NCI-H82 (cell line): ENCODE results near the gene ARHGAP31.
"Not testable (repeated sequence)": the region's sequence is repeated elsewhere in the genome, so short reads cannot be mapped to it uniquely, and the experiment has no call there.

Source experiments
- DNase-seq: peaks from one replicate; lab custom pipeline; 2025; lab: John Stamatoyannopoulos, UW

The ARHGAP31 gene

DNA sequence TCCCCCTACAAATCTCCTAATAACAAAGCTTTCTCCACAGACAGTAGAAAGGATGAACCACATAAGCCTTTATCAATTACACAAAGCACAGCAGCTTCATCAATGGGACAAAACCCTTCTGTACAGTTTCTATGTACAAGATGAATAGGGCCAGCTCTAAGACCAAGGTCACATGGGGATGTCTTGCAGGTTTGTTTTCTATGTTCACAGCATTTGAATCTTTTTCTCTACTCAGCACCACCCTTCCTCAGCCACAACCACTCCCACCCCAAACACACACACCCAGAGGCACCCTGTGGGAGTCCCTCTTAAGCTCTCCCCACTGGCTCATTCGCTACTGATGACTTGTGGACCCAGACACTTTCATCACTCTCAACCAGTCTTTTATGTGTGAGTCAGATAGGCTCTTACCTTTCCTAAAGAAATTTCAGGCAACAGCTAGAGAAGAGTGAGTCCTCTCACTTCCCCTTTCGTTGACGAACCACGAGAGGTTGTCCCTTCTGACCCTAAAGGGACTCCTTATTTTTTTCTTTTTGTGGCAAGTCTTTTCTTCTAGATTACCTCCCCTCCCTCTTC, 57.9 kb downstream of the ARHGAP31 start:
- DNase-seq, result no peak

DNA sequence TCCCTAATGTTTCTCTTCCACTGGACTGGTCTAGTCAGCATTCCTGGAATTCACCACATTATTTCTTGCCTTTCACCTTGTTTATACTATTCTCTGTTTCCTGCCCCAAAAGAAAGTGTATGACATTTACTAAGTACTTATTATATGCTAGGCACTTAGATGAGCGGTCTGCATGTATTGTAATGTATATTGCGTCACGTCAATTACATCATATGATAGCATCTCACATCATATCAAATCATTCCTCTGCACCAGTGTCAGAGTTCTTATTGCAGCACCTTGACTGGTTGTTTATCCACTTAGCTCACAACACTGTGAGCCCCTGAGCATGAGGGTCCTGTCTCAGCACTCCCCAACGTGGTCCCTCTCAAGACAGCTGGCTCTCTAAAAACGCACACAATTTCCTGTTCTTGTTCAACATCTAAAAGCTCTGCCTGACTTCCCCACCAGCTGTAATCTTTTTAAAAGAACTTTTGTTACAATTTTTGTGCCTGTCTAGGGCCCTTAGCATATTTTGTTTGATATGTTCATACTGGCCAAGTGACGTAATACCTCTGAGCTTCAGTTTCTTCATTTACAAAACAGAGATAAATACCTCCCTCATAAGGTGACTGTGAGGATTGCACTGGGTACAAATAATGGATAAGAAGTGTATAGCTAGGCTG, 58.8 kb downstream of the ARHGAP31 start:
- DNase-seq, result peak; percentile 37

DNA sequence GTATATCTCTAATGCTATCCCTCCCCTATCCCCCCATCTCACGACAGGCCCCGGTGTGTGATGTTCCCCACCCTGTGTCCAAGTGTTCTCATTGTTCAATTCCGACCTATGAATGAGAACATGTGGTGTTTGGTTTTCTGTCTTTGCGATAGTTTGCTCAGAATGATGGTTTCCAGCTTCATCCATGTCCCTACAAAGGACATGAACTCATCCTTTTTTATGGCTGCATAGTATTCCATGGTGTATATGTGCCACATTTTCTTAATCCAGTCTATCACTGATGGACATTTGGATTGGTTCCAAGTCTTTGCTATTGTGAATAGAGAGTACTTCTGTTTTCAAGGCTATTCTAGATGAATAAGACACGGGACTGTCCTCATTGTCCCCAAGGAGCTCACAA, 61.4 kb downstream of the ARHGAP31 start:
- DNase-seq, result not testable (repeated sequence)

DNA sequence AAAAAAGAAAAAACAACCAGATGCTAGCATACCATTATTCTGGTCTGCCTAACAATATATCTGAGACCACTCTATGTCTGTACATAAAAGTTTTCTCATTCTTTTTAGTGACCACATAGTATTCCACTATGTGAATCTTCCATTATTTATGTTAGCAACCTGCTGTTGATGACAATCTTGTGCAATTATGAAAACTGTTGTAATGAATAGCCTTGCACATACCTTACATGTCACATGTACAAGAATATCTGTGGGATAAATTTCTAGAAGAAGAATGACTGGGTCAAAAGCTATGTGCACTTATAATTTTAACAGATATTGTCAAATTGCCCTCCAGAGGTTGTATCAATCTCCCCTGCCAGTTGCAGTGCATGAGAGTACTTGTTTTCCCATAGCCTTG, 62.5 kb downstream of the ARHGAP31 start:
- no peak for DNase-seq

DNA sequence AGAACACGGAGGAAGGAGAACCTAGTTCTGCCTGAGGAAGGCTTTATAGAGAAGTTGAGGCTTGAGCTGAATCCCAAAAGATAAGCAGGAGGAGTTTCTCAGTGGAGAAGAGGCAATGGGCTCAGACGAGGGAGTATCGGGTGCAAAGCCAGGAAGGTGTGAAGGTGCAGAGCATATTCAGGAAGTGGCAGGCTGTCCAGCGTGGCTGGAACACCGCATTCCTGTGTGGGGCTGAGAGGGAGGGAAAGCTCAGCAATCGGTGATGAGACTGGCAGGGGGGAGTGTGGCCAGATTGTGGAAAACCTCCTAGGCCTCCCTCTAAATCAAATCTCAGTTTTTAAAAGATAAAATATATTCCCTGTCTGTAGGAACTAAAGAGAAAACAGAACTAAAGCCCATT, 63.0 kb downstream of the ARHGAP31 start:
- DNase-seq, result no peak

DNA sequence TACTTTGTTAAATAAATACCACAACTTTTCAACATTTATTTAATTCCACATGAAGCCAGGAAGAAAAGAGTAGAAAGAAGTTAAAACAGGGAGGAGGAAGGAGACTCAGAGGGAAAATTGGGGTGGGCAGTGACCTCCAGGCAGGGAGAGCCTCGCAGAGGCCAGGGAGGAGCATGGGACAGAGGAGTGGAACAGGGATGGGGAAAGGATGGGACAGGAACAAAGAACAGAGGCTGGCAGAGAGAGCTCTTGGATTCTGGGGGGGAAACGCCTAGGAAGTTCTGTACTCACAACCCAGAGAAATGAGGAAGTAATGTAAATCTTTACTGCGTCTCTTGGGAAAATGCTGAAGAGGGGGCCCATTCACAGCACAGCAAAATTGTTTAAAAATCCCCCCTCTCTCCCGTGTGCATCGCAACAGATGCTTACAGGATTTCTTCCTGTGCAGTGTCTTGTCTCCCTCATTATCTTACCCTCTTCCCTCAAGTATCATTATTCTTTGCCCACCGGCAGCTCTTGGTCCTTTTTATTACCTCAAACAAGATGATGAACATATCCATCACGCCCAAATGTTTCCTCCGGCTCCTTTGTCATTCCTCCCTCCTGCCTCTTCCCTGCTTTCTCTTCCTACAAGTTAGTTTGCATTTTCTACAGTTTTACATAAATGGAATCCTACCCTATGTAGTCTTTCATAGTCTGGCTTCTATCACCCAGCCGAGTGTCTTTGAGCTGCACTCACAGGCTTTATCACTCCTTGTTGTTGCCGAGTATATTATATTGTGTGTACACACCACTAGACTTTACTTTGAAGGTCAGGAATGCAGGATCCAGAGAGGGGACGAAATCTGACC, 65.5 kb downstream of the ARHGAP31 start:
- DNase-seq, result no peak

DNA sequence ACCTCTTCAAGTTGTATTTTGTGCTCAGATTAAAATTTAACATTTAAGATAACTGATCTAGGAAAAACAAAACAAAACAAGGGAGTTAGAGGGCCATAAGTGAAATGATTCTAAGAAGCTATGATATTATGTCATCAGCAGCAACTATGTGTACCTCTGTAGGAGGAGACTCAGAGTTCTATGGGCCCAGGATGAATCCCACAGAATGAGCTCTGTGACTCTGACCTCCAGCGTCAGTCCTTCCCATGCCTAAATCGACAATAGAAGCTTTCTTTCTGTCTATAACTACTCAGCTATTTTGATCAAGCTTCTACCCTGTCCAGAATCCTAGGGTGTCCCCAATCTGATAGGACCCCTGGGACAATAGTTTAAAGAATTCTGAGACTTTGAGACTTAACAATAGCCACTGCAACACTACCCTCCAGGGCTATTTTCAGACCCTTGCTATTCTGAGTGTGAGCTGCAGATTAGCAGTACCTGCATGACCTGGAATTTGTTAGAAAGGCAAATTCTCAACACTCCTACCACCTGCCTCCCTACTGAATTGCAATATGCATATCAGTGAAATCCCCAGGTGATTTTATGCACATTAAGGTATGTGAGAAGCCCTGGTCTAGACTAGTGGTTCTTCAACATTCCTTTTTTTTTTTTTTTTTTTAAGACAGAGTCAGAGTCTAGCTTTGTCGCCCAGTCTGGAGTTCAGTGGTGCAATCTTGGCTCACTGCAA, 66.7 kb downstream of the ARHGAP31 start:
- DNase-seq, result no peak

DNA sequence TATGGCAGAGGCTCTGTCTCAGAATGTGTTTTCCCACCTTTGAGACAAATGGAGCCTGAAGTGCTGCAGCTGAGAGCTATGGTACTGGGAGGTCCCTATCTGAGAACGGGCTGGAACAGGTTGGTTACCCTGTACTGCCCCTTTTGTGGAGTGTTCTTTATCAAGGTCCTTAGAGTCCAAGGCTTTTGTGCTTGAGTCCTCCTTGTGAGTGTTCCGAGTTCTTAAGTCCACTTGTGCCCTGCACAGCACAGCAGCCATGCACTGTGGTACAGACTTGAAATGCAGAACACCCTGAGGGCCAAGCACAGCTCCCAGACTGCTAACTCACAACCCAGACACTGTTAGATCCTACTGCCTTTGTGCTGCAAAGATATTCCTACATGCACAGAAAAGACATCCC, 67.8 kb downstream of the ARHGAP31 start:
- DNase-seq, result no peak

DNA sequence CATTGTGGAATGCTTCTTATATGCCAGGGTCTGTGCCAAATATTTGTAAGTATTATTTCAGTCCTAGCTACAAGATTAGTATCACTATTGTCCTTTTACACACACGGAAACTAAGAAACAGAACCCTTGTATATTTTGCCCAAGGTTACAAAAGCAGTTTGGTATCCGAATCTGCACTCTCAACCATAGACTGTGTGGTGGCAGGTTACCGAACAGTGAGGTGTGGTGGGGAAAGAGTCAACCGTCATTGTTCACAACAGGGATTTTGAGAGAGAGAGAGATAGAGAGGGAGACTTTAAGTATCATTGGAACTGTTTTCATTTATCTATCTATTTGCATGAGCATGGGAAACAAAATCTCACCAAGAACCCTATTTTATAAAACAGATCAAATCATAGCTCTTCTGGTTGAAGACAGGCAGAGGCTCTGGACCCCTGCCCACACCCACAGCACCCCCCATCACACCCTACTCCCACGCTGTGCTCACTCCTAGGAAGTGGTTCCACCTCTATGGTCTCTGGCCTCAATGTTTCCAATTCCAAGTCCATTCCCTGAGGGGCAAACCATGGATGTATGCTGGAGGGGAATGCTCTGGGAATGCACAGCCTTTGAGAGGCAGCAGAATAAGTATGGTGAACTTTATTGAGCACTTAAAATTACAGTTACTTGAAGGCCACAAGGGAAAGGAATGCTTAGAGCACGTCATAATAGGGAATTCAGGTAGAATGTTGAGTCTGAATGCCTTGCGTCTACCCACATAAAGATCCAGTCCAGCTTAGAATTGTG, 69.0 kb downstream of the ARHGAP31 start:
- DNase-seq, result no peak

DNA sequence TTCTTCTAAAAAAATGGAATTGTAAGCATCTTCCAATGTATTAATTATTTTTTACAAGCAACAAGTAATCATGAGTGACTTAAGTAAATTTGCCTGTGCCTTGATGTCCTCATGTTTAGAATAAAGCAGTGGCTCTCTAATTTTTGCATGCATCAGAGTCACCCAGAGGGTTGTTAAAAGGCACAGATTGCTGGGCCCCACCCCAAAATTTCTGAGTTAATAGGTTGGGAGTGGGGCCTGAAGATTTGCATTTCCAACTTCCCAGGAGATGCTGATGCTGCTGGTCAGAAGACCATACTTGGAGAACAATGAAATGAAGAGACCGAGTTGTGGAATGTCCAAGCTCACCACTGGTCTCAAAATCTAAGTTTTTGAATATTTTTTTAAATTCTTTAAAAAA, 70.2 kb downstream of the ARHGAP31 start:
- no peak for DNase-seq

DNA sequence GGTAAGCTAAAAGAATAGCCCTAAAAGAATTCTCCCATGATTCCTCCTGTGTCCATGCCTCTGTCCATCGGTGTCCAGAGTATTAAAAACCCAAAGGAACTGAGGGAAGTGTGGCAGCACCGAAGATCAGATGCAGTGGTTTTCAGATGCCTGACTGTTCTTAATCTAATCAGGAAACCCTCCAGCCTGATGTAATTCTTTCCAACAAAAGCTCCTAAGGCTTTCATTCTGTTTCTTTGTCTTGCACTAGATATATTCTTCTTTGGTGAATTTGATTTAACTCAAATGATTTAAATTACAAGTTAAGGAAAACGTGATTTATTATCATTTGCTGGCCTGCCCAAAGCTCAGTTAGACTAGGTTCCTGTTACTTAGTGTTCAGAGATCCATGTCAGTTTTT, 71.2 kb downstream of the ARHGAP31 start:
- DNase-seq, result no peak

DNA sequence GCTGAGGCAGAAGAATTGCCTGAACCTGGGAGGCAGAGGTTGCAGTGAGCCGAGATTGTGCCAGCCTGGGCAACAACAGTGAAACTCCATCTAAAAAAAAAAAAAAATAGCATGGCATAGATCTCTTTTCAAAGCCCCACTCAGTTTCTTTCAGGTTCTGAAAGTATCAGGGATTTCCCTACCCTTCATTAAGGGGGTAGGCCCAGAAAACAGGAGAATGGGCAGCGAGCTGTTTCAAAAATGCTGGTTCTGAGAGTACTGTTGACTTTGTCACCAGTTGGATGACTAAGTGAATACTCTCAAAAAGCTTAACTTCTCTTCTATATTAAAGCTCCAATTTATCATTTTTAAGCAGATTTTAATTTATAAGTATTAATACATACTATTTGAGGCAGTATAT, 72.8 kb downstream of the ARHGAP31 start:
- no peak for DNase-seq

DNA sequence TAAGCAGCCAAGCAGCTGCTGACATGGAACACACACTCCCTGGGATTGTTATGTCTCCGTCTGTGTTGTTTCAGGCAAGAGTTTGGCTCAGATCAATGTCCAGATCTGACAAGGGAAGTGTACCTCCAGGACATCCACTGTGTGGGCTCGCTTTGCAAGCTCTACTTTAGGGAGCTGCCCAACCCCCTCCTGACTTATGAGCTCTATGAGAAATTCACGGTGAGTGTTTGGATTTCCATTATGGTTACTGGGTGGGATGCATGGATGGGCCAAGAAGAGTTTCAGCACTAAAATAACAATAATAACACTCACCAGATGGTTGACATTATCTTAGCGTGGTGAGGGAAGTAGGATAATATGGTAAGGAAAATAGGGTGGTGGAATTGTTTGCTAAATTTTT, 74.1 kb downstream of the ARHGAP31 start:
- DNase-seq, result no peak

DNA sequence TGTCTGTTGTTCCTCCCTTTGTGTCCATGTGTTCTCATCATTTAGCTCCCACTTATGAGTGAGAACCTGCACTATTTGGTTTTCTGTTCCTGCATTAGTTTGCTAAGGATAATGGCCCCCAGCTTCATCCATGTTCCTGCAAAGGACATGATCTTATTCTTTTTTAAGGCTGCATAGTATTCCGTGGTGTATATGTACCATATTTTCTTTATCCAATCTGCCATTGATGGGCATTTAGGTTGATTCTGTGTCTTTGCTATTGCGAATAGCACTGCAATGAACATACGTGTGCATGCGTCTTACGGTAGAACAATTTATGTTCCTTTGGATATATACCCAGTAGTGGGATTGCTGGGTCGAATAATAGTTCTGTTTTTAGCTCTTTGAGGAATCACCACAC, 77.6 kb downstream of the ARHGAP31 start:
- not testable (repeated sequence) for DNase-seq

DNA sequence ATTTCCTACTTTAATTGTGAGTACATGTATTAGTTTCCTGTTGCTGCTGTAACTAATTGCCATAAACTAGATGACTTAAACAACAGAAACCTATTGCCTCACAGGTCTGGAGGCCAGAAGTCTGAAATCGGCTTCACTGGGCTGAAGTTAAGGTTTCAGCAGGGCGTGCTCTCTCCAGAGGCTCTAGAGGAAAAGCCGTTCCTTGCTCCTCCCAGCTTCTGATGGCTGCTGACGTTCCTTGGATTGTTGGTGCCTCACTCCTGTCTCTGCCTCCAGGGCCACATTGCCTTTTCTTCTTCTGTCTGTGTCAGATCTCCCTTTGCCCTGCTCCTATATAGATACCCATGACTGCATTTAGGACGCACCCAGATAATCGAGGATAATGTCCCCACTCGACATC, 80.9 kb downstream of the ARHGAP31 start:
- DNase-seq, result no peak

DNA sequence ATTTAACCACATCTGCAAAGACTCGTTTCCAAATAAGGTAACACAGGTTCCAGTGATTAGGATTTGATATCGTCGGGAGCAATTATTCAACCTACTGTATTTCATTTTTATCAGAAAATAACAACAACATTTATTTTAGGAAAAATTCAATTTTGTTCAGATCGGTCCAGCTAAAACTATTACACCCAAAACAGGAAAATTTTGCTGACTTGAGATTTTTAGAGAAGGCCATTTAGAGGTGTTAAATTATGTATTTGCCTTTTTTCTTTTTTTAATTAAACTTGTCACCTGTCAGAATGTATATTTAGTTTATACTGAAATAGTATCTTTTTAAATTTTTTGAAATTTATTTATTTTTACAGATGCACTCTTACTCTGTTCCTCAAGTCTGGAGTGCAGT, 81.3 kb downstream of the ARHGAP31 start:
- DNase-seq, result no peak

DNA sequence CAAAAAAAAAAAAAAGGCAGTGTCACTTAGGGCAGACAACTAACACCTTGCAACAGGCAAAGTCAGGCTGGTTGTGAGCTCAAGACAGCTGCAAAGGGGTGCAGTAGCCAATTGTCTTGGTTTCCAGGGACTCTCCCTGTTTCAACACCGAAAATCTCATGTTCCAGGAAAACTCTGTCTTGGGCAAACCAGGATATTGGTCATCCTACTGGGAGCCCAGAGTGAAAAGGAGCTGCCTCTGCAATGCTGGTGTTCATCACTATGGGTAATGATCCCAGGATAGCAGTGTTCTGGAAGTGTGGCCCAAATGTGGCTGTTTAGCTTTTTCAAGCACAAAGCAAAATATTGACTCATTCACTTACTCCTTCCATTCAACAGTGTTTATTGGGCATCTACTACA, 82.6 kb downstream of the ARHGAP31 start:
- DNase-seq, result no peak

DNA sequence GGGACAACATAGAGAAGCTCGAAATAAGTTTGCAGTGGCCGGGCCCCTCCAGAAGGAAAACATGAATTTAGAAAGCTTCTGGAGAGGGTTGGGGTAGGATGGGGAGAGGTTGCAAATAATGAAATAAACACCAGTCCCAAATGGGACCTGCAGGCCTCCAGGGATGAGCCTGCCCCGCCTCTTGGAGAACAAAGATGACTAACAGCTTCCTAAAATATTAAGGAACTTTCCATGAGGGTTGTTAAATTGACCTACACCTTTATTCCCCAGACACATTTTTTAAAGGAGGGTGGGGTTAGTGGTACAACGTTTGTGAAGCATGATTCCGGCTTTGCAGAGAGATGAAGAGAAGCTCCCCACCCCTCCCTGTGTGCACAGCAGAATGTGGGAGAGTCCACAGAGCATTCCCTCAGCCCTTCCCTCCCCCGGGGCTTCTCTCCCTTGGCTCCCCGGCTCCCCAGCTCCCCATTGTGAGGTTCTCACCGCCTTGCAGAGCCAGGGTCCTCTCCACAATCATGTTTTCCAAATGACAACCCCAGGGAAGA, 84.1 kb downstream of the ARHGAP31 start:
- DNase-seq, result no peak

DNA sequence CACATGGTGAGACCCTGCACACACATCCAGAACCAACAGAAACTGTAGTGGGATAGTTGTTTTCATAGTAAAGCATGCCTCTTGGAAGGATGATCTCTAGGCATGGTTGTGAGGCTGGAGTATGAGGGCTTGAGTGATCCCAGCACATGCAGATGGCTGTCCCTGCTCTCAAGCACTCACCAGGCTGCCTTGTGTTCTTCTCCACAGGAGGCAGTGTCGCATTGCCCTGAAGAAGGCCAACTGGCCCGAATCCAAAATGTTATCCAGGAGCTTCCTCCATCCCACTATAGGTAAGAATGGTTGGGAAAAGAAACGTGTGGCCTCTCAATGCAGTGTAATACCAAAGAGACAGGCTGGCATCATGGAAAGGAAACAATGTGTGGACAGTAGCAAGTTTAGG, 86.5 kb downstream of the ARHGAP31 start:
- peak; percentile 30 for DNase-seq

DNA sequence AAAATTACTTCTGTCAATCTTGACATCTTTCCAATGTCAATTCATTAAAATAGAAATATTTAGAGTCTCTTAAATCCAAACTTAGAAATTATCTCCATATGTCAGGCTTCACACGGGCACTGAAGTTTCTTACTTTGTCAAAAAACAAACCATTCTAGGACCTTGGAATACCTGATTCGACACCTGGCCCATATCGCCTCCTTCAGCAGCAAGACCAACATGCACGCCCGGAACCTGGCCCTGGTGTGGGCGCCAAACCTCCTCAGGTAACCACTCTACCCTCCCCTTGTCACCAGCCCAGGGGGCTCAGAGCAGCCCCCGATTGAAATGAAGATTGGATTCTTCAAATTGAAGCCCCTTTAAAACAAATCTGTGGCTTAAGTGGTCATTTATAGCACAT, 88.0 kb downstream of the ARHGAP31 start:
- DNase-seq, result no peak

DNA sequence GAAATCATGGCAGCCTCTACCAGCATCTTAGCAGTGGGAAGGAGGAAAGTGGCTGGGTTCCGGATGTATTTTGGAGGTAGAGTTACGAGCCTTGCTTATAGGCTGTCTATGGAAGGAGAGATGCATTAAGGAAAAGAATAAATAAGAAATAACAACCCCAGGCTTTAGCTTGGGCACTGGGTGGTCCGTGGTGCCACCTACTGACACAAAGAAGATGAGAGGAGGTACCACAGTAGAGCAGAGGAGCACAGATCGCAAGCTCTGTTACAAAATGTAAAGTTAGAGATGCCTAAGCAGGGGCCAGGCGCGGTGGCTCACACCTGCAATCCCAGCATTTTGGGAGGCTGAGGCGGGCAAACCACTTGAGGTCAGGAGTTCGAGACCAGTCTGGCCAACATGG, 94.4 kb downstream of the ARHGAP31 start:
- no peak for DNase-seq
